ENCODE data around the gene TMOD2.

TMOD2 gene

GRCh38 chr15:51803965-51804364 lies 52.6 kb downstream of the TMOD2 start:
- no peak for DNase-seq (ENCODE audit: extremely low read depth, low read depth)
- TF ChIP-seq, protein P1, sequence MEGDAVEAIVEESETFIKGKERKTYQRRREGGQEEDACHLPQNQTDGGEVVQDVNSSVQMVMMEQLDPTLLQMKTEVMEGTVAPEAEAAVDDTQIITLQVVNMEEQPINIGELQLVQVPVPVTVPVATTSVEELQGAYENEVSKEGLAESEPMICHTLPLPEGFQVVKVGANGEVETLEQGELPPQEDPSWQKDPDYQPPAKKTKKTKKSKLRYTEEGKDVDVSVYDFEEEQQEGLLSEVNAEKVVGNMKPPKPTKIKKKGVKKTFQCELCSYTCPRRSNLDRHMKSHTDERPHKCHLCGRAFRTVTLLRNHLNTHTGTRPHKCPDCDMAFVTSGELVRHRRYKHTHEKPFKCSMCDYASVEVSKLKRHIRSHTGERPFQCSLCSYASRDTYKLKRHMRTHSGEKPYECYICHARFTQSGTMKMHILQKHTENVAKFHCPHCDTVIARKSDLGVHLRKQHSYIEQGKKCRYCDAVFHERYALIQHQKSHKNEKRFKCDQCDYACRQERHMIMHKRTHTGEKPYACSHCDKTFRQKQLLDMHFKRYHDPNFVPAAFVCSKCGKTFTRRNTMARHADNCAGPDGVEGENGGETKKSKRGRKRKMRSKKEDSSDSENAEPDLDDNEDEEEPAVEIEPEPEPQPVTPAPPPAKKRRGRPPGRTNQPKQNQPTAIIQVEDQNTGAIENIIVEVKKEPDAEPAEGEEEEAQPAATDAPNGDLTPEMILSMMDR (IDR thresholded peaks at IDR 0.05; ENCODE audit: low read depth, low read length) = no peak

DNA sequence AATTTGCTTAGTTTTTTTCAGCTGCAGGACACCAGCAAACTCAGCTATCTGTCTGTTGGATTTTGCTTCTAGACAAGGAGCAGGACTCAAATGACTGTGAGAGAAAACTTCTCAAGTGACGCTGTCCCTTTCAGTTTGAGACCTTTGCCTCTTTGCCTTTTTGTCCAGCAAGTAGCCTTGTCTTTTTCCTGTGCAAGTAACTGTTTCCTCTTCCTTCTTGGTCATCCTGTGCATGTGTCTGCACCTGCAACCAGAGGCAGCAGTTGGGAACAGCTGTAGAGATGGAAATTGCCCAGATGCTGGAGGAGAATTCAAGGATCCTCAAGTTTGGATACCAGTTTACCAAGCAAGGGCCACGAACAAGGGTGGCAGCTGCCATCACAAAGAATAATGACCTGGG lies 54.7 kb downstream of the TMOD2 start:
- TF ChIP-seq, protein P1 (IDR thresholded peaks at IDR 0.05; ENCODE audit: low read depth, low read length) = no peak

DNA sequence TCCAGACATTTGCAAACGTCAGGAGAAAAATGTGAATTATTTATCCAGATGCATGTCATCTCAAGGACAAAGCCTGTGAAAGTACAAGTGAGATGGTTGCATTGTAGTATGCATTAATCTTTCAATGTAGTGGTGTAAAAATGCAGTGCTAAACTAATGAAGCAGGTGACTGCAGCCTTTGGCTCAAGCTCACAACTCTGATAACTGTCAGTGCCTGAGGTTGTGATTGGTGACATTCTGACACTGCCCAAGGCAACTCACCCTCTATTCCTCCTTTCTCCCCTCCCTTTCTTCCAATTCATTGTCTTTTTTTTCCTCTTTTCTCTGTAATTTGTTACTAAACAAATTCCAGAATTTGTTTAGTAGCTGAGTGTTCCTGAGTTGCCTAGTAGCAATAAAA lies 58.1 kb downstream of the TMOD2 start:
- TF ChIP-seq, protein P1 (IDR thresholded peaks at IDR 0.05; ENCODE audit: low read depth, low read length) = no peak
- DNase-seq (ENCODE audit: extremely low read depth, low read depth) = no peak

More for the DNA sequence above, 54.7 kb downstream of the TMOD2 start:
- DNase-seq (ENCODE audit: extremely low read depth, low read depth) = no peak

- no peak for DNase-seq (ENCODE audit: extremely low read depth, low read depth)
- TF ChIP-seq, protein P1 (IDR thresholded peaks at IDR 0.05; ENCODE audit: low read depth, low read length) = no peak
These were observed 61.2 kb downstream of the TMOD2 start for GRCh38 chr15:51812598-51812997.

DNA sequence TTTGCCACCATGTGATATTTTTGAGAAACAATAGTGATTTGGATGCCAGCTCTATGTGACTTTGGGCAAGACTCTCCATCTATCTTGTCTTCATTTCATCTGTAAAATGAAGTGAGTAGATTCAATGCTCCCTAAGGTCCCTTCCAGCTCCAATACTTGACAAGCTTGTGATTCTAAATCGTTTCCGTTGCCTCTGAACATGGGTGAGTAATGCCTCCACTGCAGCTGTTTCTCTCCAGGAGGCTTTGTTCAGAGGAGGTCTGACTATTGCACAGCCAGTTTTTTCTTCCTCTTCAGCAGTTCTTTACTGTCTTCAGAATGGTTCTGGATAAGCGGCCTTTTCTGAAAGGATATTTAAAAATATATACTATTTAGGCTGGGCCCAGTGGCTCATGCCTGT lies 63.2 kb downstream of the TMOD2 start:
- no peak for DNase-seq (ENCODE audit: extremely low read depth, low read depth)
- TF ChIP-seq, protein P1 (IDR thresholded peaks at IDR 0.05; ENCODE audit: low read depth, low read length) = no peak

DNA sequence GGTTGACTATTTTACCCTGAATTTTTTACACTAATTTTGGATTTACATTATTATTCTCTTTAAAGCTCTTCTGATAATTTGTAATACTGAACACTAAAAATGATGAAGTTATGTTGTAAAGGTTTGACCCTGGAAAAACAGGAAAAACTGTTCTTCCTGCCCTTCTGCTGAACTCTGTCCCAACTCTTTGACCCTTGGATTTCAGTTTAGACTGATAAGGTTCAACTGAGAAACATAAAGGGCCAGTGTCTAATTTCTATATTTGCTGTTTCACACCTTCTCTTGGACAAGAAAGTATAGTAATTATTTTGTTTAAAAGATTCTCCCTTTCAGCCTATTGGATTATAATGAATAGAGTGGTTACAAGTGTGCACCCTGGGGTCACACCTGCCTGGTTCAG lies 65.2 kb downstream of the TMOD2 start:
- TF ChIP-seq, protein P1 (IDR thresholded peaks at IDR 0.05; ENCODE audit: low read depth, low read length) = no peak
- no peak for DNase-seq (ENCODE audit: extremely low read depth, low read depth)

DNA sequence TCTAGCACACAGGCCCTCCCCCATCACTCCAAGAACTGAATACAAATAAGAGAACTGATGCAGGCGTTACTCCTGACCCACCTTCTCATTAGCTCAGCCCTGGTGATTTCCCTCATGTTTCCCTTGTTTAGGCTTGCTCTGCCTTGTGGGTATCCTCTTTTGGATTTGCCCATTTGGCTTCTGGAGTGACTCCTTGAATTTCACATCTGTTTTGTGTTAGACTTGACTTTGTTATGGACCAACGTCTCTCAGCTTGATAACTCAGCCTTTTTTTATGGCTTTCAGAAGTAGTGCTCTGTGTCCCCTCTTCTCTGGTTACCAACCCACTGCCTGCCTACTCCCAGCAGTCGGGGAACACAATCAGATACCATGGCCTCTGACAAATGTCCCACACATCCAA lies 66.8 kb downstream of the TMOD2 start:
- no peak for DNase-seq (ENCODE audit: extremely low read depth, low read depth)
- TF ChIP-seq, protein P1 (IDR thresholded peaks at IDR 0.05; ENCODE audit: low read depth, low read length) = no peak

Measured in AG09319 (cell line).